GM21576 (cell line): ENCODE results near the gene CMIP.

ENCODE experiments used
- ATAC-seq: cut with Tn5 transposase; IDR thresholded peaks from one replicate; pipeline ENCODE4 v1.9.1; 2021; ENCODE audit warnings: mild to moderate bottlenecking, moderate library complexity; ENCODE audit not compliant: unreplicated experiment

CMIP gene

DNA sequence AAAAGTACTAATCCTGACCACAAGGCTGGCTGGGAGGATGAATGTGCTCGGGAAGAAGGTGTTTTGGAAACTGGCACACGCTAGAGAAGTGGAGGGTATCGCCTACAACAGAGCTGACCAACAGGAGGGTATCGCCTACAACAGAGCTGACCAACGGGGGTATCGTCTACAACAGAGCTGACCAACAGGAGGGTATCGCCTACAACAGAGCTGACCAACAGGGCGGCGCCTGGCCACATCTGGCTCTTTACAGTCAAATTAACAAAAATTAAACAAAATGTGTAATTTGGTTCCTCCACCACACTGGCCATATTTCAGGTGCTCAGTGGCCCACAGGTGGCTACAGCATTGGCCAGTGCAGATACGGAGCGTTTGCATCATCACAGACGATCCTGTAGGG, 153.5 kb downstream of the CMIP start:
- ATAC-seq: no peak

DNA sequence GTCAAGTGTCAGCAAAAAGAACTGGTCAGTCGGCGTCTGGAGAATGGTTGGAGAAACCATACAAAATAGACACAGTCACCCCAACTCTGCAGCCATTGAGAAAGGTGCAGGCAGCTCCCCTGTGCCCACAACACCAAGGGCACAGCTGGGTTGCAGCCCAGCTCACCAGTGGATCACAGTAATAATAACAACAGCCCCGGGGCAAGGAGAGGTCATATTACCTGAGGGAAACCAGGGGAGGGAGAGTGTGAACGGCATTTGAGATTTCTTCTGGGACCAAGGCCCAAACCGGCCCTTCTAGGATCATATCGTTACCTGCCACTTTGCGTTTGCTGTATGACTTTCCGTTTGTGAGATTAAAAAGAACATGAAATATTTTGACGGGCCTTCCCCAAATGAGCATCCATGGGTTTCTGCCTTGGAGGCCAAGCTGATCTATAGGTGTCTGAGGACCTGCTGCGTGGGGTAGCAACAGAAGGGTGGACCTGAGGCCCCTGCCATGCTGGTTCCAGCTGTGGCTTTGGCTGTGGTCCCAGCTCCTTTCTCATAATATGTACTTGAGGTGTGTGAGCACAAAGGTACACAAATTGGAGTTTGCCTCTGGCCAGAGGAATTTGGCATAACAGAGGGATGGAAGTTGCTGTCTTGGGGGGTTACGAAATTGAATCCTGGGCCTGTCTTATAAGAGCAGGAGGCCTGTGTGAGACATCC, 154.6 kb downstream of the CMIP start:
- no peak for ATAC-seq

DNA sequence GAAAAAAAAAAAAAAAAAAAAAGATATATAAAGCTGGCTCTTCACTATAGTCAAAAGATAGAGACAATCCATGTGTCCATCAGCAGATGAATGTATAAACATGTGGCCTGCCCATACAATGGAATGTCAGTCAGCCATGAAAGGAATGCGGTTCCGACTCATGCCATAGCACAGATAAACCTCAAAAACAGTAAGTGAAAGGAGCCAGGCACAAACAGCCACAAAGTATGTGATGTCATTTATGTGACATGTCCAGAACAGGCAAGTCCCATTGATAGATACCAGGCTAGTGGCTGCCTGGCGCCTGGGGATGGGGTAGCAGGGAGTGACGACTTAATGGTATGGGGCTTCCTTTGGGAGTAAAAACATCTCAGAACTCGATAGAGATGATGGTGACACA, 155.7 kb downstream of the CMIP start:
- ATAC-seq: no peak

DNA sequence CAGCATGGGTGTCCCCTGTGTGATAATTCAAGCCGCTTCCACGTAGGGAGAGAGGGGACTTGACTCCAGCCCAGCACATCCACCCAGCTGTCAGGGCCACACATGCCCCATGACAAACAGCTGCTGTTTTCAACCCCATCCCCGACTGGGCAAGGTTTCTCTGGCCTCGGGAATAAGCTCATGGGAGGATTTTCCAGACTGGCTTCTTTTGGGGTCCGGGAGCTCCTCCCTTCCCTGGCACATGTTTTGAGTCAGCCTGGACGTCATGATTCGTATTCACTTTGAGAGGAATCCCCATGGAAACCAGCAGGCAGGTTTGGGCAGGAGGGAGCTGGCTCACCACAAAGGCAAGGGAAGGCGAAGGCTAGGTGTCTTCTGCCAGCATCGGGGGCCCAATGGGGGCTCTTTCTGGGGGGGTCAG, 156.4 kb downstream of the CMIP start:
- no peak for ATAC-seq

DNA sequence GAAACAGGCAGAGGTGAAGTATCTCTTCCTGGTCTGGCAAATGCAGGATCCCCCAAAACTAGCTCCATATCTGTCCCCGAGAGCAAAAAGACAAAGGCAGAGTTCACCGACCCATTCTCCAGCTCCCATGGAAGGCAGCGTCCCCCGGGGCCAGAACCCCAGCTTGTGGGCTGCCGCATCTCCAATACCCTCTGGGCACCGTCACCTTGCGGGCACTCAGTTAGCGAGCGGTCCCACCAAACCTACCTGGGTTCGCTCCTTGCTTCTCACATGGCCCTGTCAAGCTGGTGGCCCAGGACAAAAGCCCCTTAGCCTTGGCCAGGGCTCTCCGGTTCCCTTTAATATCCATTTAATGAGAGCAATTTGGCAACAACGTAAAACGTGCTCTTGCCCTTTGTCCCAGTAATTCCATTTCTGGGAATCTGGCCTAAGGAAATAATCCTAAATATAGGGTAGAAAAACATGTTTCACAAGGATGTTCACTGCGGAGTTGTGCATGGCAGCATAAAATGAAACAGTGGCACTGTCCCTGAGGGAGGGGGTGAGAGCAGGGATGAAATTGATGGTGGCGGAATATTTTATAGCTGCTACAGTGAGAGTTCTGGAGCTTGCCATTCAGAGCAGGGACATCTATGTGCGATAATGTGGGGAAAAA, 157.1 kb downstream of the CMIP start:
- no peak for ATAC-seq

DNA sequence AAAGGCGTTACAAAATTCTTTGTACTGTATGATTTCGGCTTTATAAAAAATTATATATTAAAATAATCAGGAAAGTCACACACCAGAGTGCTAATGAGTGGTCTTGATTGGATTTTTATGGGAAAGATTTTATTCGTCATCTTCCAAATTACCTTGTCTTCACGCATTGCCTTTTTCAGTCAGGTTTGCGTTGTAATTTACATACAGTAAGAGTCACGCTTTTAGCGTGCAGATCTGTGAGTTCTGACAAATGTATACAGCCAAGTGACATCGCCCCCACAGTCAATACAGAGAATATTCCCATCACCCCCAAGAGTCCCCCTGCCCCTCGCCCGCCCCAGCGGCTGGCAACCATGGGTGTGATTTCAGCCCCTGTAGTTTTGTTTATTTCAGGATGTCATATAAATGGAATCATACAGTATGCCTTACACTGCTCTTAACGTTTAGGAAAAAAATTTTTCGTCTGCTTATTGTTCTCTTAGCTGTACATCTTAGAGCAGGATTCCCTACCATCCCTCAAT, 157.7 kb downstream of the CMIP start:
- no peak for ATAC-seq

DNA sequence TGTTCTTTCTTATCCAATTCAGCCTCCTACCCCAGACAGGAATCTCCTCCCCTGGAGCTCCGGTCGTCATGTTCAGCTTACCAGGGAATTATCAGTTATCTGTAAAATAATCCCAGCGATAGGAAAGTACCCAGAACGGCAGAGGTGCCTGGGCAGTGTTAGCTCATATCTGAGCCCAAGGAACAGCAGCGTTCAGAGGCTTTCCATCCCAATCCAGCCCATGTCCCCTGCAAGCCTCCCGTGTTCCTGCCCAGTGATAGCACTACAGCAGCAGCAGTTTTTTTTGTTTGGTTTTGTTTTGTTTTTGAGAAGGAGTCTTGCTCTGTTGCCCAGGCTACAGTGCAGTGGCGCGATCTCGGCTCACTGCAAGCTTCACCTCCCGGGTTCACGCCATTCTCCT, 158.2 kb downstream of the CMIP start:
- no peak for ATAC-seq

DNA sequence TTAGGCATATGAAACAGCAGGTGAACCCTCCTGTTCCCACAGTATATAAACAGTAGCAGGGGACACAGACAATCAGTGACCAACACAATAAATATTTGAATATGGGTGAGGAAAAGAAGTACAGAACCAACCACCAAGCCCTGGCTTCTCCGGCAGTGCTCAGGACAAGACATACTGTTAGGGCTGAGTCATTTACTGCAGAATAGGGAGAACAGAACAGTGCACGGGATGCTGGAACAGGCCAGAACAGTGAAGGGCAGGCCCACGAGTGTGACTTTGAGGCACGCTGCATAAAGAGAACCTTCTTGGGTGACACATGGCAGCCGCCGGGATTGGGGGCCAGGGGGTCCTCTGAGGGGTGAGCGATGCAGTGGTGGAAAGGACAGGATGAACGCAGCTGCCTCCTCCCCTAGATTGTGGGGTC, 160.4 kb downstream of the CMIP start:
- ATAC-seq: no peak

DNA sequence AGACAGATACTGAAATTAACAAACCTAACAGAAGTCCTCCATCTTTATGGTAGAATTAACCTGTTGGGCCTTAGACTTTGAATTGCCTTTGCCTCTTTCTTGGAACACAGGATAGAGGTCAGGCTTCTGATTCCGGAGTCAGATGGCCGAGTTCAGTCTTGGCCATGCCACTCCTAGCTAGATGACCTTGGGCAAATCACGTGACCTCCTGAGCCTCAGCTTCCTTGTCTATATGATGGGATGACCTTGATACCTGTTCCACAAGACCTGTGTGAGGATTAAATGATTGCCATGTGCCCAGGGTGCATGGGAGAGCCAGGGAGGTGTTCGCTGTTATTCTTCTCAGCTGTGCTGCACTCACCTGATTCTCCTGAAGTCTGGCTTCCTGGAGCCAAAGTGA, 161.4 kb downstream of the CMIP start:
- no peak for ATAC-seq

DNA sequence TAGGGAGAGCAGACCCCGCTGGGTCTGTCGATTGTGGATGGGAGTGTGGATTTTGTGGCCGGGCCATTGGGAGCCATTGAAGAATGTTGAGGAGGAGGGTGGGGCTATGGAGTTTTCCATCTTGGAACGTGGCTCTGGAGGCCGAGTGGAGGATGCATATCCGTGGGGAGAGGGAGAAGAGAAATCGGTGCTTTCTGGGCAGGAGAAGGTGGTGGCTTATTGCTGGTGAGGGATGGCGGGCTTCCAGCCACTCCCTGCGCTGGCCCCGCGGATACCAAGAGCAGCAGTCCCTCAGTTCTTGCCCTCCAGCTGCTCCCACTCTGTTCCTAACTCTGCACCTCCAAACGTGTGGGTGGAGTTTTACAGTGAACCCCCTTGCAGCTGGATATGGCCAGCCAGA, 162.4 kb downstream of the CMIP start:
- ATAC-seq: no peak

DNA sequence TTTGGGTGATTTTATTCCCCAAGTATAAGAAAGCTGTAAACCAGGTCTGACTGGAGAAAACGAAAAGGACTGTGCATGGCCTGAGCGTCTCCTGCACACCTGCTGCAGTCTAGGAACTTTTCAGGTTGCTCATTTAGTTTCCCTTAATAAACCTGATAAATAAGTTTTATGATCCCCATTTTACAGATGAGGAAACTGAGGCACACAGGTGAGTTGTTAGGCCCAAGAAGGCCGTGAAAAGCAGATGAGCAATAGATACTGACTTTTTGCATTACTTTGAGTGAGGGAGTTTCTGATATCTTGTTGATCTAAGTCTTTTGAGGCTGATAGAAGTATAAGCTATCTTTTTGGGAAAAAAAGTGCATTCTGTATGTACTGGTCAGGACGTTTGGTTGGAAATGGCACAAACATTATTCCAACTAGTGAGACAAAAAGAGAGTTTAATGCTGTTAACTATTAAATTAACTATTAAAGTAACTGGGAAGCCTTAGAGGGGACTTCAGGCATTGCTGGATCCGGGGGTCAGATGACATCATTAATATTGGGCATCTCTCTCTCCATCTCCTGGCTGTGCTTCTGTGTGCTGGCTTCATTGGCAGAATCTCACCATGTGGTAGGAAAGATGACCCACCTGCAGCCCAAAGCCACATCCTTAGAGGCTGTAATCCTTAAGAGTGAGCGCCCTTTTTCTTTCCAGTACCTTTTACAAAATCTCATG, 163.4 kb downstream of the CMIP start:
- ATAC-seq: no peak

DNA sequence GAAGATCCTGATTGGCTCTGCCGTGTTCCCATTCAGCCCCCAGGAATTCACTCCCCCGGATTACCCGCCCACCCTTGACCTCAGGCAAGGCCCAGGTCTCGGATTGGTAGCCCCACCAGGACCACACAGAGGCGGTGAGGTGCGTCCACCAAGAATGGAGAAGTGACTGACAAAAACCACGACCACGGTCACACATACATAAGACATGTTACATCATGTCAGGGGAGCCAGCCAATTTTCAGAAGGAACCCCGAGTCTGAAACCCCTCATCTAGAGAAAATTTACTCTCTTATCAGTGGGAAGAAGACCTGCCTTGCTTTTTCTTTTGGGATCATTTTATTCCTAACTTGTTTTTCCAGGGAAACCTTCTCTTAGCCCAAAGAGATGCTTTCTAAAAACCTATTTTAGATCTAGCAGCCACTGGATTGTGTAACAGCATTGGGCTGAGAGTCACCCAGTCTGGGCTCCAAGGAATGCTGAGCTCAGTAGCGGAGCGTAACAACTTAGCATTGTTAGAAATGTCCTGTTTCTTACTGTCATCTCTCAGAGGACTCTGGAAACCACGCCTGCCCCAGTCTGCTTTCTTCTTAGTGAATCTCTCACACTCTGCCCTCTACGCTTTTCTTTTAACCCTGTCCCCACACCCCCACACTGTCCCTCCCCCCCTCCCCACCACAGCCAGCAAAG, 164.1 kb downstream of the CMIP start:
- no peak for ATAC-seq

DNA sequence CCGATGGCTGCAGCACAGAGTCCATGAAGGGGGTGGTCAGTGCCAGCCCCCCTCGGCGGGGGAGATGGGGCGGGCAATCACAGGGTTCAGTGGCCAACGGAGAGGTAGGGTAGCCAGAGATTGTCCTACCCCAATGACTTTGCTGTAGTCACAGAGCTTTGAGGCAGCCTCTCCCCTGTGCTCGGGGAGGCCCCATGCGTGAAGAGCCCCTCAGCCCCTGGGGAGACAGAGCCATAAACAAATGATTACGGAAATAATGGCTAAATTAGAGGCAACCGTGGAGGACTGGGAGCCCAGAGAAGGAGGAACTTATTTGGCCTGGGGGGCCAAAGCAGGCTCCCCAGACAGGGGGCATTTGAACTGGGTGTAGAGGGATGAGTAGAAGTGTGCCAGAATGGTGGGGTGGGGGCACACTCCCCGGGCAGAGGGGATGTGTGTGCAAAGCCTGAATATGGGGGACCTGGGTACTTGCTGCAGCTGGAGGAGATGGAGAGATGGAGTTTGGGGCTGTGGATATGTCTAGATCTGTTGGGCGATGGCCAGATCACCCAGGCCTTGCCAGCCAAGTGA, 164.8 kb downstream of the CMIP start:
- no peak for ATAC-seq

DNA sequence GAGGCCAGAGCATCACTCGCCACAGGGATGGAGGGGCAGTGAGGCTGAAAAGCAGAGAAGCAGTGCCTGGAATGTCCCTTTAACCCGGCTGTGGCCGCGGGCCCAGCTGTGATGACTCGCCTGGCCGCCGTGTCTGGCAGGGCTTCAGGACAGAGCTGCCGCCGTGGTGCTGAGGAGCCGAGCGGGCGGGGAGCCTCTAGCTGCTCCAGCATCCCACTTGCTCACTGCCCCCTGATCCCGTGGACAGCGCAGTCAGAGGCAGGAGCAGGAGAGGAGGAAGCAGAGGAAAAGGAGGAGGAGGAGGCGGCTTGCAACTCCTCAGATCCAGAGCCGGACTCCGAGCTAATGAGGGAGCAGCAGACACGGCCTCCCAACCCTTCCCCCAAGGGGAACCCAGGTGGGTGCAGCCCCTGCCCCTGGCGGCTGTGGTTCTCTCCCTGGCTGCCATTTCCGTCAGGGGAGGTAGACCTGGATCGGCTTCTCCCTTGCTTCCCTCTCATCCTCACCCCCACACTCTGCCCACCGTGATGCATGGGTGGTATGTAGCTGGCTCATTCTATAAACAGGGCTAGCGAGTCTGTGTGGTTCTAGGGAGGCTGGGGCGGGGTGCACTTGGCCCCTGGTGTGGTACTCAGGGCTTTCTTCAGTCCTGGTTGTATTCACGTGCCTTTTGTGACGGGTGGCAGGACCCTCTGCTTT, 165.7 kb downstream of the CMIP start:
- no peak for ATAC-seq

DNA sequence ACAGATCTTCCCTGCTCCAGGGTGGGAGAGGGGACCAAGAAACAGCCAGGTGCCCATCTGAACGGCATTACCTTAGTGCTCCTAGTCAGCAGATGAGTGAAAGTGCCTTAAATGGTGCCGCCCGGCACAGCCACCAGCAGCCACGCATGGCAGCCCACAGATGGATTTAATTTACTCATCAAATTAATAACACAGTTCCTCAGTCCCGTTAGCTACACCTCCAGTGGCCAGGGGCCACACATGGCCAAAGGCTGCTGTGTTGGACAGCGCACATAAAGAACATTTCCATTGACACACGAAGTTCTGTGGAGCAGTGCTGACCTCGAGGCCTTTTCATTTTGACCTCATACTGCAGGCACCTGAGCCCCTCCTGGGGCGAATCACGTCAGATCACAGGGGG, 166.3 kb downstream of the CMIP start:
- no peak for ATAC-seq

DNA sequence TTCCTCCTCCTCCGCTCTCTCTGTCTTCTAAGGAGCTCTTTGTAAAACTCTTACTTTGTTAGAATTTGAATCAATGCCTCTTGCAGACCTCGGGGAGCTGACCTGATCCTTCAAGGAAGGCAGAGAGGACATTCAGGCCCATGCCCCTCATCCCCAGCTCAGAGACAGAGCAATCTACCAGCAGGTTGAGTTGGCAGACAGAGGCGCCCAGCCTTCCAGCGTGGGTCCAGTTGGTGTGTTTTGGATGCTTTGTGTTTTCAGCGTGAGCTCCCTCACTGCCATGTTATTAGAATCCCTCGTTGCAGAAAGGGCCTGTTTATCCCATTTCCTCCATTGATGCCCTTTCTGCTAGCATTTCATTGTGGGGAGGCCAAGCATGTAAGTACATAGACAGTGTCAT, 167.1 kb downstream of the CMIP start:
- no peak for ATAC-seq

DNA sequence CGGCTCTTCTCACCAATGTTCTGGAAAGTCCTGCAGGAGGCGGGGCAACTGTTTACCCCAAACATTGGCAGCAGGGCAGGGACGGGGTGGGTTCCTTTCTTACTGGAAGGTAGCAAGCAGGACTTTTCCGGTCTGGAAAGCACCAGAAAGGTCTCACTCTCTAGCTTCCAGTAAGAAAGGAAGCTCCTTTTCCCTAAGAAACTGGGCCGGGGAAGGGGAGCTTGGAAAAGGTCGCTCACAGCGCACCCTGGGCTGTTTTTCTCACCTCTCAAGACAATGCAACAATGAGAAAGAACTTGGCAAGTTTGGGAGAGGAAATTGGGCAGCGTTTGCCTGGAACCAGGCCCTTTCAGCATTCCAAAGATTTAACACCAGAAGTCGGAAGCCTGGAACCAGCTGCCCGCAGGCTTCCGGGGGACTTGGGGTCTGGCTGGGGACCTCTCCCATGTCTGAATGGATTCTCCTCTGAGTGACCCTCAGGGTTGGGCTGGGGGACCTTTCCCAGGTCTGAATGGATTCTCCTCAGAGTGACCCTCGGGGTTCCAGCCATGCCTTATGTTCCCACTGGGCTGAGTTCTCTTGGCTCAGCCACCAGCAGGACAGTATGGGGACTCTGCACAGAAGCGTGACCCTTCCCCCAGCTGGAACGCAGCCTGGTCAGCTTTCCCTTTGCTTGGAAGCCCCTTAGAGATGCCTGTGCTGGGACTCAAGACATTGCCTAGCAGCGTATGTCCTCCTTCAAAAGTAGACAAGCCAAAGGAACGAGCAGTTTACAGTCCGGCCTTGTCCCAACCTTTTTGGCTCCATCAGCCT, 167.9 kb downstream of the CMIP start:
- no peak for ATAC-seq

DNA sequence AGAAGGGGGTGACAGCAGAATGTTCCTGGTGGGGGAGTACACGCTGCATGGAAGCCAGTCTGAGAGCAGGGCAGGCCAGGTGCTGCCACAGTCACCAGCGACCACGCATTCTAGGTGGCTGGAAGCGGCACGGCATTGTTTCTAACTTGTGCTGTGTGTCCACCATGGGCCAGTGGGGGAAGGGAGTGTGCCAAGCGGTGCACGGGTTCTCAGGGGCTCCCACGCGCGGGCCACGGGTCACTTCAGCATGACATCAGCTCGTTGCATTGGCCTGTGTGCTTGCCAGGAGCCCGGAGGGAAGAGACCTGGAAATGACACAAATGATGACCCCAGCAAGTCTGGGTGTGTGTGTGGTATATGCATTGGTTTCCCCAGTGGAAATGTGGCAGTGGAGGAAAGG, 169.6 kb downstream of the CMIP start:
- ATAC-seq: no peak

DNA sequence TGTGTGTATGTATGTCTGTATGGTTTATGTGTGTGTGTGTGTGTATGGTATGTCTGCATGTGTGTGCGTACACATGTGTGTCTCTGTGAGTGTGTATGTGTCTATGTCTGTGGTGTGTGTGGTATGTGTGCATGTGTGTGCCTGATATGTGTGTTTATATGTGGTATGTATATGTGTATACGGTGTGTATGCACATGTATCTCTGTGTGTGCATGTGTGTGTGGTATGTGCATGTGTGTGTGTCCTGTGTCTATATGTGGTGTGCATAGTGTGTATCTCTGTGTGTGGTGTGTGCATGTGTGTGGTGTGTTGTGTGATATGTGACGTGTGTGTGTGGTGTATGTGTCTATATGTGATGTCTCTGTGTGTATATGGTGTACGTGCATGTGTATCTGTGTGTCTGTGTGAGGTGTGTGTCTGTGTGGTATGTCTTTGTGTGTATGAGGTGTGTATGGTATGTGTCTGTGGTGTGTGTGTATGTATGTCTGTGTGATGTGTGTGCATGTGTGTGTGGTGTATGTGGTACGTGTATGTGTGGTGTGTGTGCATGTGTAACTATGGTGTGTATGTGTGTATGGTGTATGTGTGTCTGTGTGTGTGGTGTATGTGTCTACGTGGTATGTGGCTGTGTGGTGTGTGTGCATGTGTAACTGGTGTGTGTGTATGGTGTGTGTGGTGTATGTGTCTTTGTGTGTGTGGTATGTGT, 170.2 kb downstream of the CMIP start:
- ATAC-seq: no peak
